ENCODE results near the gene KIAA1217.

DNA sequence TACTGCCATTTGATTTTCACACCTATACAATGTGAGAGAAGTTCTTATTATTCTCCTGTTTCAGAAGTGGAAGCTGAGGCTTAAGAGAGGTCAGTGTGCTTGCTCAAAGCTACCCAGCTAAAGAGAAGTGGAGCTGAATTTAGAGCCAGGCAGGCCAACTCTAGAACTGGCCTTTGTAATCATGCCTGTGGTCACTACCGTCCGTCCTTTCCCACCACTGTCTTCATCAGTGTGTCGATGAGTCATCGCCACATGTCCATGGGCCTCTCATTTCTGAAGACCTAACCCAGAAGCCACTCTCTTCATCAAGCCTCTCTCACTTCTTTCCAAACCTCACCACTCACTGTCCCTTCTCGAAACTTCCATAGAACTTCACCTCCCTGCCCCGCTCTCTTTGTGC, 237.8 kb downstream of the KIAA1217 start:
- TF ChIP-seq EZH2 (IDR thresholded peaks at IDR 0.05; ENCODE audit: insufficient read depth, poor library complexity, severe bottlenecking) (no peak), EZH2phosphoT487 (IDR thresholded peaks at IDR 0.05; ENCODE audit: insufficient read depth, low read depth) (no peak)

Data from GM23248 (cell line).